ENCODE measurements around the gene SLC12A3. TPM values are rescaled to one million over a fixed set of nuclear protein-coding genes. Genes with fewer than 3 reads are reported as not detected.

Gene SLC12A3
- total RNA-seq, 1 donor from 2014 or later: not detected

DNA sequence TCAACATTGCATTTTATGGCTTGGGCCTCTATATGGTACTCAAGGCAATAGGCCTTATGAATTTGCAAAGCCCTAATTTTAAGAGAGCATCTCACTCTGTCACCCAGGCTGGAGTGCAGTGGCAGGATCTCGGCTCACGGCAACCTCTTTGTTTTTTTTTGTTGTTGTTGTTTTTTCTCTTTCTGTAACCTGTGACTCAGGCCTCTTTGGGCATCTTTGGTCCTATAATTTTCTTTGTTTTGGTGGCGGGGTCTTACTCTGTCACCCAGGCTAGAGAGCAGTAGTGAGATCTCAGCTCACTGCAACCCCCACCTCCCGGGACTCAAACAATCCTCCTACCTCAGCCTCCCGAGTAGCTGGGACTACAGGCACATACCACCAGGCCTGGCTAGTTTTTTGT, 45.1 kb downstream of the SLC12A3 start:
- no peak for DNase-seq (ENCODE audit: low spot score)
- ATAC-seq: no peak
- intact Hi-C loops (cut with DNase I): no loop called here

DNA sequence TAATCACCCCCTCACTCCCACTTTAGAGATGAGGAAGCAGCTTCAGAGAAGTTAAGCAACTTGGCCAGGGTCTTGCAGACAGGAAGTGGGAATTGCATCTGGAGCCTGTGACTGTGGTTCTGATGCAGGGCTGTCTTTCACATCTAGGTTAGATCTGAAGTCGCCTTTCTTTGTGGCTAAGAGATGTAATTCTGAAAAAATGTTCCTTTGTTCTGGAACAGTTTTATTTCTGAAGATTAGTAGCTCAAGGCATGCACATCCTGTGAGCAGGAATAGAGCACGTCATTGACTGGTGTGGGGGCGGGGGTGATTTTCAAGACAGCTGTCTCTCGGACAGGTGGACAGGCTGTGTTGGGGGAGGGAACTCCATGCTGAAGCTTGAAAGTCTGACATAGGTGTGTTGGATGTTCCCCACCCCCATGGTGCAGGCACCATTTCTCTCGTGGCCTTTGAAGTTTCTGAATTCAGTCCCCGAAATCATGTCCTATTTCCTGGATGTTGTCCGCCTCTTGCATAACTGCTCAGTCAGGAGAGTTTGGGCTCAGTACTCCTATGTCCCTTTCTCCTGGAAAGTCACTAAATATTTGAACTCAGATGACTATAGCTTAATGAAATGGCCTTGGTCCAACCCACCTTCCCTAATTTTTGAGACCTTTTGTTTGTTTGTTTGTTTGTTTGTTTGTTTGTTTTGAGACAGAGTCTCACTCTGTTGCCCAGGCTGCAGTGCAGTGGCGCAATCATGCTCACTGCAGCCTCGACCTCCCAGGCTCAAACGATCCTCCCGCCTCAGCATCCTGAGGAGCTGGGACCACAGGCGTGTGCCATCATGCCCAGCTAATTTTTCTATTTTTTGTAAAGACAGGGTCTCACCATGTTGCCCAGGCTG, 45.9 kb downstream of the SLC12A3 start:
- intact Hi-C loops (cut with DNase I): no loop called here
- ATAC-seq: peak; percentile 15

DNA sequence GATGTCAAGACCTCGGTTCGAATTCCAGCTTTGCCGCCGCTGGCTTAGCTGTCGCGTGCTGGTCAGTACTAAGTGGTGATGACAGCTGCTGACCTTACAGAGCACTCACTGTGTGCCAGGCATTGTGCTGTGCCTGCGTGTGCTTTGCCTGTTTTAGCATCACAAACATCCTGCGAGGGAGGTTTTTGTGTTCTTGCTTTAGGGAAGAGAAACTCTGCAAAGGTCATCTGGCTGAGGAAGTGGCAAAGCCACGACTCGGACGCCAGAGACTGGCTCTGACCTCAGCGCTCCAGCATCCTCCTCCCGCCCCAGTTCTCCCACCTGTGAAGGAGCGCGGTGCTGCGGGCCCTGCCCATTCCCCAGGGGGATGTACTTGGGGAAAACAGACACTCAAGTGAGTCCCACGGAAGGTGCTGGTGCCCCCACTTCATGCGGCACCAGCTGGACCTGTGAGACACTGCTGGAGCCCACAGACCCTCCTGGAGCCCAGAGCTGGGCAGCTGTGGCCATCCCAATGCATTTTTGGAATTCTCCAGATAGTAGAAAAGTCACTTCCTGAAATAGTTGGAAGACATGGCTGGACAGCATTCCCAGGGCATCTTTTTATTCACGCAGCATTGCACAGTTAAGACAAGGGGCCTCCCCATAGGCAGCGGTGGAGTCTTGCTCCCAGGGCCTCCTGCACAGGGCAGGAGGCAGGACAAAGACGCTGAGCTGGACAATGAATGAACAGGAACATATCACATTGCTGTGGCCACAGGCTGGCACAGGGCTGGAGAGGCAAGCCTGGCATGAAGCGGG, 47.0 kb downstream of the SLC12A3 start:
- DNase-seq (ENCODE audit: low spot score) (peak; percentile 72), ATAC-seq (peak; percentile 69)
- intact Hi-C loops (cut with DNase I): no loop called here

More for the DNA sequence above, 45.9 kb downstream of the SLC12A3 start:
- DNase-seq (ENCODE audit: low spot score): no peak

DNA sequence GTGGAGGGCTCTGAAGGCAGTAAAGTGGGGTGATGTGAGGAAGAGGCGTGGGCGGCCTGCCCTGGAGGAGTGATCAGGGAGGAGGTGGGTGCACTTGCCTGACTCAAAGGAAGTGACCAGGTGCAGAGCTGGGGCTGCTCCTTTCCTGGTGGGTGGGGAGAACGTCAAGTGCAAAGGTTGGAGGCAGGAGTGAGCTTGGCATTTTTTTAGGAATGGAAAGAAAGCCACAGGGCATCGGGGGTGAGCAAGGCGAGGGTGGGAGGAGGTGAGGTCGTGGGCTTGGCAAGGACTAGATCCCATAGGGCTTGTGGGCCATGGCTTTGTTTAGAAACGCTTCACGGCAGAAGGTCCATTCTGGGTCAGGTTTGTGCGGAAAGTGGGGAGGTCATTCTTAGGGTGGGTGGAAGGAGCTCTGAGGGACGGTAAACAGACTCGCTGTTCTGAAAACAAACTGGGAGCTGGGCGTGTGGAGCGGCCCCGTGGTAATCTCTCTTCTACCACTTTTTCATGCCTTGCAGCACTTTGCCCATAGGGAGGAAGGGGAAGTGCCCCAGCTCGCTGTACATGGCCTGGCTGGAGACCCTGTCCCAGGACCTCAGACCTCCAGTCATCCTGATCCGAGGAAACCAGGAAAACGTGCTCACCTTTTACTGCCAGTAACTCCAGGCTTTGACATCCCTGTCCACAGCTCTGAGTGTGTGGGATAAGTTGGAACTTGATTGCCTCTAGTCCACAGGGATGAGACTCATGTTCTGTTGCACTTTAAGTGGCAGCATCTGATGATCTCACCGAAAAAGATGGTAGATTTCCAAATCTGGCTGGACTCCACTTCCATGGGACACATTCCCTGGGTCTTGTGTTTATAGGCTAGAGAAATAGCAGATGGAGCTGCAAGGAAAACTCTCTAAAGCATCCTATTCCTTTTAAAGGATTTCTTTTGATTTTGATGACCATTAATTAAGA, 48.0 kb downstream of the SLC12A3 start:
- DNase-seq (ENCODE audit: low spot score) (no peak), ATAC-seq (peak; percentile 66)
- intact Hi-C loops (cut with DNase I): no loop called here

DNA sequence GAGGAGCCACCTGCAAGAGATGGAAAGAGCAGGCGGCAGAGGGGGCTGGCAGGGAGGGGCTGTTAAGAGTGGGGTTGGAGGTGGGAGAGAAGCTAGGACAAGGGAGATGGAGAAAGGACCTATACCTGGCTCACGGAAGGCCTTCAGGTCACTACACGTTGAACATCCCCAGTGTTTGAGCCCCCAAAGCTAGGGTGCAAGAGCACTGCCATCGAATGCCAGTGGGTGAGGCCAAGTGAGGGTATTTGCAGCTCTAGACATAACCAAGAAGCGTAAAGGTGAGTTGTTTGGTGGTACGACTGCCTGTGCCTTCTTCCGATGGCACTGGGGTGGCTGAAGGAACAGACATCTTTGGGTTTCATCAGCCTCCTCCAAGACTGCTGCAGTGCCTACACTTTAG, 49.9 kb downstream of the SLC12A3 start:
- intact Hi-C loops (cut with DNase I): no loop called here

DNA sequence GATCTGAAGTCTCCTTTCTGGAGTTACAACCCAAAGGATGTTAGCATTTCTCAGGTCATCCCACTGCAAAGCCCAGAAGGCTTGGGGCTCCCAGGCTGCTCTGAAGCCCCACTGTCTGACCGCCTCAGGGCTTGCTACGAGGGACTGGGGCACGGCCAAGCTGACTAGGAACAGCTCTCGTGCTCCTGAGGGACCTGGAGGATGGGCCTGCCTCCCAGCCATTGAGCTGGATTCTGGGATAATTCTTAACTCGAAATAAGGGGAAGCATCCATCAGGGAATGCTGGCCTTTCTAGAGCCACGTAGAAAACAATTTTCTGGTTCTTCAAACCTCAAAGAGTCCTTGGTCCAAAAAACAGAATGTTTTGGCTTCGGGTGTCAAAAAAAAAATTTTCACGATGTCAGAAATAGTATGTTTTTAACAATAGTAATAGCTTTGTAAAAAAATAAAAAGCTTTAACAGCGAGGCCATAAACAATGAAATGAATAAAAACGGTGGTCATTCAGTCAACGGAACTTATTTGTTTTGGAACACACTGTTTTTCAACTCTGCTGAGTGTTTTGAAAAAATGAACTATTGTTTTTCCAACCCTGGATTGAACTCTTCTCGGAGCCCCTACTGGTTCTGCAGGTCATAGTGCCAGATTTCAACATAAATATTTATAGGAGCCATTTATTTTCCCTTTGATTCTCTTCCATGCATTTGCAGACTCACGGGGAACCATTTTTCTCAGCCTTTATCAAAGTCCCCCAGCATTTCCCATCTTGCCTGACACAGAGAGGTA, 50.5 kb downstream of the SLC12A3 start:
- intact Hi-C loops (cut with DNase I): no loop called here
- DNase-seq (ENCODE audit: low spot score): no peak
- ATAC-seq: peak; percentile 59

More for the DNA sequence above, 49.9 kb downstream of the SLC12A3 start:
- DNase-seq (ENCODE audit: low spot score) (no peak), ATAC-seq (no peak)

DNA sequence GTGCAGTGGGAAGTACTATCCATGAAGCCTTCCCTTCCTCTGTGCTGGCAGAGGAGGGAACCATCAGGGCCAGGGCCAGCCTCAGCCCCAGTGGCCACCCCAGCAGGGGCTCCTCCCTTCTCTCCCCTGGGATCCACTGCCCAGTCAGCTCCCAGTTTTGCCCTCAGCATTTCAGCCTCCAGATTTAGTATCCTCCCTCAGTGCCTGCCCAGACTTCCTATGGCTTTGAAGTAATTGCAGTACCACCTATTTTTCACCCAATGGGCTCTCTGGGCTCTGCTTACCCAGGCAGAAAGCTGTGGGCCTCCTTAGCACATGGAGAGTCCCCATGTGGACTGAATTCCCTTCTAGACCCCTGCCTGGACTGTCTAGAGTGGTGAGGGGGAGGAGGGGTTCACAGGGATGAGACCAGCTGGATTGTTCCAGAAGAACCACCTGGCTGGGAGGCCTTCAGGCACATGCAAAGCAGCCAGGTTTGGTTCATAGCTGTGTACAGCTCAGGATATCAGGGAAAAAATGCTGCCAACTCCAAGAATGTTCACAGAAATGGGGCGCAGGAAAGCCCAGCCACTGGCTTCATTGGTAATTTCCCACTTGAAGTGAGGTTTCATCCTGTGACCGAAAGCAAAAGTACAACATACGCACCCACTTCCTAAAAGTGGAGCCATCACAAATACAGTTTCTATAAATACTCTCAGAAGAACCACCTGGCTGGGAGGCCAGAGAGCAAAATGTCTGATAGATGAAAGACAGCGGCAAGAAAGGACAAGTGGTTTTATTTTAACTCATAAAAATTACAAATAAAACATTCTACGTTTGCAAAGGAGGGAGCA, 51.8 kb downstream of the SLC12A3 start:
- no peak for ATAC-seq
- no peak for DNase-seq (ENCODE audit: low spot score)
- intact Hi-C loops (cut with DNase I): no loop called here

DNA sequence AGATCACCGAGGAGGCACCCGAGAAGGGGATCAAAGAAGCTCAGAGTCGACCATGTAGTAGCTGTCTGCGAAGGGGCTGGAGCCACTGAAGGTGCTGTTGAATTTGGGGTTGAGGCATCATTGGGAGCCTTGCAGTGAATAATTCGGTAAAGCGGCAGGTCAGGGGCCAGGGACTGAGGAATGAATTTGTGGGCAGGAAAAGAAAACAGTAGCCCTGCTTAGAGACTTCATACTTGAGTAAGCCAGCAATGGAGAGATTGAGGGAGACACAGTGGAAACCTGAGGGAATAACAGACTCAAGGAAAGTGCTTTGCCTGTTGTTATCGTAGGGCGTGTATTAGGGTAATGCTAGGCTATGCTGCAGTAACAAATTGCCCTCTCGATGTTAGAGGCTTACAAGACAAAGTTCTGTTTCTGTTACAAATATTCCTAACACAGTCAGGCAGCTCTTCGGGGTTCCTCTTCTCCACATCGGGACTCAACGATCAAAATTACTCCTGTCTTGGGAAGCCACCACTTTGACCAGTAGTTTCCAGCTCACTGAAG, 53.5 kb downstream of the SLC12A3 start:
- no peak for ATAC-seq
- DNase-seq (ENCODE audit: low spot score): no peak

DNA sequence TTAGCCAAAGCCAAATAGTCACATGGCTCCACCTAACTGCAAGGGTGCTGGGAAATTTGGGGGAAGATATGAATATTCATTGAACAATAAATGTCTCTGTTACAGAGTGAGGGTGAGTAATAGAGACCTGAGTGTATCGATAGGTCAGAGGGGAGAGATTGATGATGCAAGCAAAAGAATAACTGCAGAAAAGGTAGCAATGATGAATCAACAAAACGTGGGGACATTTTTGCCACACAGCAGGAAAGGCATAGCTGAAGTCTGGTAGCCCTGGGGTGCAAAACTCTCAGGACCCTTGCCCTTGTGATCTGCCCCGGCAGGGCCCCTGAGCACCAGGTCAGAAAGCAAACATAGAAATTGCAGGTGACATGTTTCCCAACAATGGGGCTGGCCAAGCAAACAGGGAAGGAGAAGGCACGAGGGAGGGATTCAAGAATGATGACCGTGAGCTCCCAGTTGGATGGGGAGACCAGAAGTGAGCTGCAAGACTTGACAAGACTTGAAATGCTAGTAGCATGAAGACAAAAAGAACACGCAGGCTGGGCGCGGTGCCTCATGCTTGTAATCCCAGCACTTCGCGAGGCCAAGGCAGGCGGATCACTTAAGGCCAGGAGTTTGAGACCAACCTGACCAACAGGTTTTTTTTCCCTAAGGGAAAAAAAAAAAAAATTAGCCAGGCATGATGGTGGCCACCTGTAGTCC, 54.2 kb downstream of the SLC12A3 start:
- DNase-seq (ENCODE audit: low spot score) (no peak), ATAC-seq (no peak)

More for the DNA sequence above, 53.5 kb downstream of the SLC12A3 start:
- intact Hi-C loops (cut with DNase I): no loop called here

DNA sequence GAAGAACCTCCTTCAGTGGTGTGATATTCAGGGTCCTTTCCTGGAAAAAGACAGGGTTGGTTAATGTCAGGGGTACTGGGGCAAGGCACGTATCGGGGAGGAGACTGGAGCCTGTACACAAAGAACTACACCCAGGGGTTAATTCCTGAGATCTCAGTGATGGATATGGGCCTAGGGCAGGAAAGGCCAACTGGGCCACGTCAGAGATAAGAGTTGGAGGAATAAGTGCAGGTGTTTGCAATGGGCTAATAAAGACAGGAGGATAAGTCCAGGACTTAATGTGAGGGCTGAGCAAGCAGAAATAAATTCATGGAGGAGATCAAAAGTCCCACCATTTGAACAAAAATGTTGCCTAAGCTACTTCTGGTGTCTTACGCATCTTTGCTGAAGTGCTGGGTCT, 56.6 kb downstream of the SLC12A3 start:
- ATAC-seq: no peak
- intact Hi-C loops (cut with DNase I): no loop called here
- no peak for DNase-seq (ENCODE audit: low spot score)

More for the DNA sequence above, 54.2 kb downstream of the SLC12A3 start:
- intact Hi-C loops (cut with DNase I): no loop called here

DNA sequence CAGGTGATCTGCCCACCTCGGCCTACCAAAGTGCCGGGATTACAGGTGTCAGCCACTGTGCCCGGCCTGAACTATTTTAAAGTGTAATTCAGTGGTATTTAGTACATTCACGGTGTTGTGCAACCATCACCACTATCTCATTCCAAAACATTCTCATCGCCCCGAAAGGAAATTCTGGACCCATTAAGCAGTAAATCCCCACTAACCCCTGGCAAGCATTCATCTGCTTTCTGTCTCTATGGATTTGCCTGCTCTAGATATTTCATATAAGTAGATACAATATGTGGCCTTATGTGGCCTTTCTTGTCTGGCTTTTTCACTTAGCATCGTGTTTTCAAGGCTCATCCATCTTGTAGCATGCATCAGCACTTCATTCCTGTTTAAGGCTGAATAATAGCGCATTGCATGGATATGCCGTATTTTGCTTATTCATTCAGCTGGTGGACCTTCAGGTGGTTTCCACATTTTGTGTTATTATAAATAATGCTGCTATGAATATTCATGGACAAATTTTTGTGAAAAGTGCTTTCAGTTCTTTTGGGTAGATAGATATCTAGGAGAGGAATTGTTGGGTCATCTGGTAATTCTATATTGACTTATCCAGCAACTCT, 58.6 kb downstream of the SLC12A3 start:
- intact Hi-C loops (cut with DNase I): no loop called here
- DNase-seq (ENCODE audit: low spot score): no peak
- ATAC-seq: no peak

DNA sequence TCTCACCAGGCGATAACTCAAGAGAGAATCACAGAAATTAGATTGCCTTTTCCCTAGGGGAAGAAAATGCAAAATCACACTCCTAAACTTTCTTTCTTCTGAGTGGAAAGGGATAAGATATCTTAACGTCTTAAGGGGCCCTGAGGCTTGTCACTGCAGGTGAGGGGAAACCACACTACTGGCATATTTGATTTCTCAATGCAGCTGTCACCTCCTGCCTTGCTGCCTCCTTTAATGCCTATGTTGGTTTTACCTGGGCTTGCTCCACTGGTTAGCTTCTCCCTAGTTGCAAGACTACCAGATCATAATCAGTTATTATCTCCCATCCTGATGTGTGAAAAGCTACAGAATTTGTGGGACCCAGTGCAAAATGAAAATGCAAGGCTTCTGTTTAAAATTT, 62.5 kb downstream of the SLC12A3 start:
- no peak for DNase-seq (ENCODE audit: low spot score)
- intact Hi-C loops (cut with DNase I): no loop called here
- no peak for ATAC-seq

DNA sequence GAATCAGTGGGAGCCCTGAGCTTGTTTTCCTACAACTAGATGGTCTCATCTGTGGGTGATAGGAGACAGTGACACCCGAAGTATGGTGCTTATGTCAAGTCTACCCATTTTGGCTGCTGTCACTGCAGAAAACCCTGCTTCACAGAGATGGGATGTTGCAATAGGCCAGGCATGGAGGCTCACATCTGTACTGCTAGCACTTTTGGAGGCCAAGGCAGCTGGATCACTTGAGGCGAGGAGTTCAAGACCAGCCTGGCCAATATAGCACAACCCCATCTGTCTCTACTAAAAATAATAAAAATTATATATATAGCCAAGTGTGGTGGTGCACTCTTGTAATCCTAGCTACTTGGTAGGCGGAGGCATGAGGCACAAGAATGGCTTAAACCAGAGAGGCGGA, 64.6 kb downstream of the SLC12A3 start:
- DNase-seq (ENCODE audit: low spot score) (no peak), ATAC-seq (no peak)
- intact Hi-C loops (cut with DNase I): no loop called here

DNA sequence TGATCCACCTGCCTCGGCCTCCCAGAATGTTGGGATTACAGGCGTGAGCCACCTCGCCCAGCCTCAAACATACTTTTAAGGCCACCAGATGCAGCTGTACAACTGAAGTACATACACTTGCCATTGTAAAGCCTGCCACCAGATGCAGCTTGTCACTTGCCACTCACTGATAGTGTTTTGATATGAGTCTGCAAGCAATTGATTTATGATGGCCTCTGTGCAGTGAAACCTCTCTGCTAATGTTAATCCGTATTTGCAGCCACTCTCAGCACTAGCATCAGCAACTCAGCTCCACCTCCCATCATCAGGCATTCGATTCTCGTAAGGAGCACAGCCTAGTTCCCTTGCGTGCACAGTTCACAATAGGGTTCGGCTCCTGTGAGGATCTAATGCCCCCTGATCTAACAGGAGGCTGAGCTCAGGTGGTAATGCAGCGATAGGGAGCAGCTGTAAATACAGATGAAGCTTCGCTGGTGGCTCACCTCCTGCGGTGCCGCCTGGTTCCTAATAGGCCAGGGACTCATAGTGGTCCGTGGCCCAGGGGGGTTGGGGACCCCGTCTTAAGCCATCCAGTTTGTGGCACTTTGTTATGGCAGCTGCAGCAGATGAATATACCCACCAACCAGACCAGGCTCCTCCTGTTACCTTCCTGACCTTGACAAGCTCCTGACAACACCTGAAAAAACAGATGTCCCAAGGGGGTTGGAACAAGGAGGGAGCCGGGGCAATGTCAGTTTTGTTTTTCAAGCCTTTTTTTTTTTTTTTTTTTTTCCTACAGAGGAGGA, 65.7 kb downstream of the SLC12A3 start:
- intact Hi-C loops (cut with DNase I): no loop called here
- DNase-seq (ENCODE audit: low spot score) (no peak), ATAC-seq (peak; percentile 1)

DNA sequence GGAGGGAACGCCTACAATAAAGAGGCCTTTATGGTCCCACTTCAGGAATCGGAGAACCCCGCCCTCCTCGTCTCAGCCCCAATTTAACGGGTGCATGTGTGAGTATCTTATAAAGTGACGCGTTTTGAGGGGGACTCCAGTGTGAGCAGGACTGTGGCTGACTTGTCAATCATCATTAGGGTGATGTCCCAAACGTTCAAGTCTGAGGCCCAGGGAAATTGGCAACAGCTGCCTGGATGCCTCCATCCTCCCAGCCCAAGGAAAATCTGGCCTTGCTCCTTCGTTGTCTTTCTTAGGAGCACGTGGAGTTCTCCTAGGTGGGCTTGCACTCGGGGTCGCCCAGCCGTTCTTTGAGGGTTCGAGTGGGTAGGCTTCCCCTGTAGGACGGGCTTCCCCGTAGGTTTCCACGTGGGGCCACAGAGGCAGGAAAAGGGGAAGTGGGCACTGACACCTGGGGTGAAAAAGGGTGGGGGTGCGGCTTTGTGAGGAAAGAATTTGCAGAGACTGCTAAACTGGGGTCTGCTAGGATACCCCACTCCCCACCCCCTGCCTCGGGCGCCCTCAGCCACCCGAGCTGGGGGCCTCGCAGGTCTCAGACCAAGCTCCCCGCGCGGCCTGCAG, 66.4 kb downstream of the SLC12A3 start:
- intact Hi-C loops (cut with DNase I): no loop called here
- ATAC-seq (peak; percentile 41), DNase-seq (ENCODE audit: low spot score) (peak; percentile 69)
